K562 (cell line): ENCODE measurements around the gene PCDHGB1.

Source experiments
- EZH2 ChIP-seq: IDR thresholded peaks from 2 replicates; pipeline ENCODE4 v1.6.1; 2012; ENCODE audit warnings: low read depth, mild to moderate bottlenecking, inconsistent platforms, low read length, borderline replicate concordance
- GTF2E2 ChIP-seq: fragments of 200-800 bp; sonication (Bioruptor generic); IDR thresholded peaks from 2 replicates; pipeline ENCODE4 v1.6.1; 2016; ENCODE audit warnings: missing genetic modification characterization, missing compliant biosample characterization

- TF ChIP-seq GTF2E2 (tag) (no peak), EZH2 (no peak)
These were observed 1.7 kb downstream of the PCDHGB1 start for GRCh38 chr5:141351591-141351990.
